ENCODE results near the gene ATP6V1A. TPM values are rescaled to one million over a fixed set of nuclear protein-coding genes. Genes with fewer than 3 reads are reported as not detected.

The ATP6V1A gene
- total RNA-seq, 1 experiment from 2014 or later: 43.8 TPM

DNA sequence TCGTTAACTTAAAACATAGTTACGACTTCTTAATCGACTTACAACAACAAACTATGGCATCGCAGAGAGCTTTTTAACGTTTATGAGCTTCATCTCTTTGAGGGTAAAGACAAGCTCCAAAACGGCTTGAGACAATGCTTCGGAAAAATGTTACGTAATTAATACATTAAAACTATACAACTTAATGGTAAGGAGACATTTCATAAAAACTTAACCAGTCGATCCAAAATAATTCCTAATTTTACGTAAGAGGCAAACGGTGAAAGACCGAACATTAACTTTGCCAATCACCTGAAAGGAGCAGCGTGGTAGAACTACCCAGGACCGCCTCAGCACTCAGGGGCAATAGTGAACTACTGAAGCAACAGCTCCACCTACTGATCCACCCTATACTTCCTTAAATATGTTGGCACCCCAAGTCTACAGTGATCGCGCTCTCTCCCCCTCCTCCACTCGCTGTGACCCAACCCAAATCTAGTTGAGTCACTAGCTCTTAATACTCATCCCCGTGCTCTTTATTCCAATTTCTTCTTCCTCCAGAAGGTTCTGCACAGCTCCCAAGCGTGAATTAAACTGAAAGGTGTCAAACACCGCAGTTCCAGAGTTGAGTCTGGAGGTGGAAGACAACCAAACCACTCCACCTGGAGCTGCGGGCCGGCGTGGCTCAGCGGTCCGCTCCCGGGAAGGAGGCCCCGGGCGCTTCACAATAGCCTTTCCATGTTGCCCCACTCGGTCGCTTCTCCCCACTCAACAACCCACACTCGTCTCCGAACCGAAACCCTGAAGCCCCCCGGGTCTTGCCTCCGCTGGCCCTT is 1.7 kb upstream of the ATP6V1A start:
- peaks cover 6% of the 10 kb centered on the region; the same call in 1 of the 2 replicates for H3K36me3 ChIP-seq (ENCODE audit: low read depth, low read length)
- no peaks in the 10 kb centered on the region for H3F3A ChIP-seq (ENCODE audit: low read length, unreplicated experiment)
- CTCF ChIA-PET: interaction anchor here (0.5 to 2.3 kb wide), 6 partner anchors 9 to 110 kb away, joined by 3 to 17 read pairs (median 4); partner anchors contain the start of gene USF3
- DNase-seq (peak; percentile 93), ATAC-seq (peak; percentile 64)
- H3K4me2 ChIP-seq (ENCODE audit: low read length): peak overlapping the region; percentile 82
- H3K27ac ChIP-seq (ENCODE audit: low read length): peak overlapping the region; percentile 89
- BruUV-seq (replicated peaks): TSS peak; percentile 30
- no peak for TF ChIP-seq EZH2 (IDR thresholded peaks at IDR 0.05; ENCODE audit: low read length, unreplicated experiment)
- TF ChIP-seq, protein P1, sequence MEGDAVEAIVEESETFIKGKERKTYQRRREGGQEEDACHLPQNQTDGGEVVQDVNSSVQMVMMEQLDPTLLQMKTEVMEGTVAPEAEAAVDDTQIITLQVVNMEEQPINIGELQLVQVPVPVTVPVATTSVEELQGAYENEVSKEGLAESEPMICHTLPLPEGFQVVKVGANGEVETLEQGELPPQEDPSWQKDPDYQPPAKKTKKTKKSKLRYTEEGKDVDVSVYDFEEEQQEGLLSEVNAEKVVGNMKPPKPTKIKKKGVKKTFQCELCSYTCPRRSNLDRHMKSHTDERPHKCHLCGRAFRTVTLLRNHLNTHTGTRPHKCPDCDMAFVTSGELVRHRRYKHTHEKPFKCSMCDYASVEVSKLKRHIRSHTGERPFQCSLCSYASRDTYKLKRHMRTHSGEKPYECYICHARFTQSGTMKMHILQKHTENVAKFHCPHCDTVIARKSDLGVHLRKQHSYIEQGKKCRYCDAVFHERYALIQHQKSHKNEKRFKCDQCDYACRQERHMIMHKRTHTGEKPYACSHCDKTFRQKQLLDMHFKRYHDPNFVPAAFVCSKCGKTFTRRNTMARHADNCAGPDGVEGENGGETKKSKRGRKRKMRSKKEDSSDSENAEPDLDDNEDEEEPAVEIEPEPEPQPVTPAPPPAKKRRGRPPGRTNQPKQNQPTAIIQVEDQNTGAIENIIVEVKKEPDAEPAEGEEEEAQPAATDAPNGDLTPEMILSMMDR (conservative IDR thresholded peaks at IDR 0.05; ENCODE audit: low read depth, low read length): peak; percentile 72
- no peaks in the 10 kb centered on the region for H3K27me3 ChIP-seq (ENCODE audit: low read length)
- peak overlapping the region; percentile 96 for H3K4me3 ChIP-seq (ENCODE audit: low read length)
- peak overlapping the region; percentile 85 for H2AFZ ChIP-seq (ENCODE audit: low read length)
- H3K9ac ChIP-seq (ENCODE audit: low read length): peak overlapping the region; percentile 87
- POLR2A ChIA-PET (ENCODE audit: unreplicated experiment): interaction anchor here (0.6 to 1.0 kb wide), 3 partner anchors 9 to 361 kb away, joined by 4 to 16 read pairs (median 5); no protein-coding TSS in a partner anchor
- peaks cover 46% of the 10 kb centered on the region for H4K20me1 ChIP-seq (ENCODE audit: low read length)
- no peaks in the 10 kb centered on the region for H3K9me3 ChIP-seq (ENCODE audit: low read length)
- peaks cover 47% of the 10 kb centered on the region for H3K4me1 ChIP-seq (ENCODE audit: insufficient read depth, low read length)
- intact Hi-C loops (cut with micrococcal nuclease): loop anchor here (1.0 to 10.0 kb wide), 5 partner anchors 9 to 312 kb away; partner anchors contain the start of genes CCDC191, QTRT2 and USF3
- peaks cover 91% of the 10 kb centered on the region for H3K79me2 ChIP-seq (ENCODE audit: low read length)
- no peaks in the 10 kb centered on the region for H3K9me2 ChIP-seq (replicated peaks; ENCODE audit: low read length)

DNA sequence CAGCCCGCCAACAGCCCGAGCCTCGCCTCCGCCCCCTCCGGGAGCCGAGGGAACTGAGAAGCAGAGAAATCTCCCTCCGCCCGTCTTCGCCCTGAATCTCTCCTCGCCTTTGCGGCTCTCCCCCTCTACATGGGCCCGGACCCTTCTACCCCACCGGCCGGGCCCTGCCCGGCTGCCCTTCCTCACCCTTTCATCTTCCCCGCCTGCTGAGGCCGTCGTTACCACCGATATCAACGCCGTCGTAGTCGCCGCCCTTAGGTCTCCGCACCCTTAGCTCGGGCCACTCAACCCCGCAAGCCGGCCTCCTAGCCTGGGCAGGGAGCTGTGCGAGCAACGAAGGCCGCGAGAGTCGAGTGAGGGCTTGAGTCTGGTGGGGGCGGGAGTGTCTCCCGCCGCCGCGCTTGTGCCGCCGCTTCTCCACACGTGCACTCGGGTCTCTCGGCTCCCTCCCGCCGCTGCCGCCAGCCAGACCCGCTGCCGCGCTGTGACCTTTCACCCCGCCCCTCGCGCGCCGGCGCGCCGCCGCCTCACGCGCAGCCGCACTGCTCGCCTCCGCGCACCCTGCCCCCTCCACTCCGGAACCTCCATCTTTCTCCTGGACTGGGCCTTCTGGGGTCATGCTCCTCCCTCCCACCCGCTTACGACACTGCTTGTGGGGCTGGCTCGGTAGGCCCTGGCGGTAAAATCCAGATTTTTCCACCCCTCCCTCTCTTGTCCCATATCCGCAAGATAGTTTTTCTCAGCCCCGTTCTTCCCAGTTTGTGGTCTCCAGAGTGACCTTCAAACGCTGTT is 883 bp upstream of the ATP6V1A start, which contains the start of gene NAA50:
NAA50 (minus strand) TSS at position 494 of the 792 bp plus-strand sequence; CDS start at position 194, 300 bp downstream.
- H3K27me3 ChIP-seq (ENCODE audit: low read length): no peaks in the 10 kb centered on the region
- ChIA-PET CTCF (interaction anchor here (0.6 to 2.3 kb wide), 5 partner anchors 10 to 168 kb away, joined by 3 to 17 read pairs (median 5); partner anchors contain the start of gene GRAMD1C), POLR2A (ENCODE audit: unreplicated experiment) (interaction anchor here (0.5 to 1.0 kb wide), 5 partner anchors 9 to 974 kb away, joined by 4 to 31 read pairs (median 16); no protein-coding TSS in a partner anchor)
- no peaks in the 10 kb centered on the region for H3K9me3 ChIP-seq (ENCODE audit: low read length)
- no peaks in the 10 kb centered on the region for H3F3A ChIP-seq (ENCODE audit: low read length, unreplicated experiment)
- peaks cover 4% of the 10 kb centered on the region; the same call in 1 of the 2 replicates for H3K36me3 ChIP-seq (ENCODE audit: low read depth, low read length)
- DNase-seq: peak; percentile 89
- H4K20me1 ChIP-seq (ENCODE audit: low read length): peaks cover 38% of the 10 kb centered on the region
- intact Hi-C loops (cut with micrococcal nuclease): loop anchor here (1.0 to 10.0 kb wide), 5 partner anchors 10 to 311 kb away; partner anchors contain the start of genes CCDC191, QTRT2 and USF3
- H3K9me2 ChIP-seq (replicated peaks; ENCODE audit: low read length): no peaks in the 10 kb centered on the region
- no peak for TF ChIP-seq EZH2 (IDR thresholded peaks at IDR 0.05; ENCODE audit: low read length, unreplicated experiment)
- TF ChIP-seq, protein P1 (conservative IDR thresholded peaks at IDR 0.05; ENCODE audit: low read depth, low read length): no peak
- TF ChIP-seq EZH2phosphoT487 (IDR thresholded peaks at IDR 0.05; ENCODE audit: borderline replicate concordance, low read length): peak; percentile 44; the same call in 1 of the 2 replicates
- H3K79me2 ChIP-seq (ENCODE audit: low read length): peaks cover 91% of the 10 kb centered on the region
- H3K4me2 ChIP-seq (ENCODE audit: low read length): peak within 1 kb of the TSS; percentile 82
- no TSS peak for BruUV-seq (replicated peaks)
- peak; percentile 64 for ATAC-seq
- peak within 1 kb of the TSS; percentile 85 for H2AFZ ChIP-seq (ENCODE audit: low read length)
- H3K27ac ChIP-seq (ENCODE audit: low read length): peak within 1 kb of the TSS; percentile 89
- H3K4me1 ChIP-seq (ENCODE audit: insufficient read depth, low read length): peaks cover 47% of the 10 kb centered on the region
- H3K9ac ChIP-seq (ENCODE audit: low read length): peak within 1 kb of the TSS; percentile 87
- H3K4me3 ChIP-seq (ENCODE audit: low read length): peak within 1 kb of the TSS; percentile 96

Data from PC-3 (cell line).